HG03045 (cell line): ENCODE results near the gene YEATS2.
"Not testable (repeated sequence)": the region's sequence is repeated elsewhere in the genome, so short reads cannot be mapped to it uniquely, and the experiment has no call there.

Experiments used
- ATAC-seq: cut with Tn5 transposase; IDR thresholded peaks from one replicate; pipeline ENCODE4 v1.9.1; 2021; ENCODE audit warnings: mild to moderate bottlenecking, moderate library complexity; ENCODE audit not compliant: unreplicated experiment

Gene YEATS2

GRCh38 chr3:183775781-183776180 is 78.2 kb downstream of the YEATS2 start:
- no peak for ATAC-seq

GRCh38 chr3:183776451-183776850 is 78.9 kb downstream of the YEATS2 start:
- ATAC-seq: not testable (repeated sequence)

- no peak for ATAC-seq
These were observed 79.5 kb downstream of the YEATS2 start for GRCh38 chr3:183777016-183777618.

GRCh38 chr3:183779896-183780465 is 82.4 kb downstream of the YEATS2 start:
- no peak for ATAC-seq

- ATAC-seq: no peak
These were observed 83.6 kb downstream of the YEATS2 start for GRCh38 chr3:183781246-183781645.

GRCh38 chr3:183782576-183783276 is 85.1 kb downstream of the YEATS2 start:
- ATAC-seq: no peak

GRCh38 chr3:183784503-183784902 is 86.9 kb downstream of the YEATS2 start:
- ATAC-seq: not testable (repeated sequence)

GRCh38 chr3:183789826-183790225 is 92.2 kb downstream of the YEATS2 start:
- no peak for ATAC-seq

GRCh38 chr3:183790700-183791099 is 93.1 kb downstream of the YEATS2 start:
- no peak for ATAC-seq

- no peak for ATAC-seq
These were observed 95.4 kb downstream of the YEATS2 start for GRCh38 chr3:183792976-183793375.

GRCh38 chr3:183794452-183794851 is 96.9 kb downstream of the YEATS2 start:
- ATAC-seq: no peak

- ATAC-seq: no peak
These were observed 98.8 kb downstream of the YEATS2 start for GRCh38 chr3:183796372-183796771.

GRCh38 chr3:183797996-183798395 is 100.4 kb downstream of the YEATS2 start:
- no peak for ATAC-seq

- no peak for ATAC-seq
These were observed 101.9 kb downstream of the YEATS2 start for GRCh38 chr3:183799461-183799860.

- no peak for ATAC-seq
These were observed 102.8 kb downstream of the YEATS2 start for GRCh38 chr3:183800243-183800863.

GRCh38 chr3:183801601-183802000 is 104.0 kb downstream of the YEATS2 start:
- no peak for ATAC-seq

- ATAC-seq: no peak
These were observed 105.4 kb downstream of the YEATS2 start for GRCh38 chr3:183802989-183803388.

- ATAC-seq: no peak
These were observed 109.7 kb downstream of the YEATS2 start for GRCh38 chr3:183807209-183807728.

GRCh38 chr3:183807881-183808280 is 110.3 kb downstream of the YEATS2 start:
- no peak for ATAC-seq

- ATAC-seq: no peak
These were observed 110.8 kb downstream of the YEATS2 start for GRCh38 chr3:183808355-183808754.

GRCh38 chr3:183809270-183809669 is 111.7 kb downstream of the YEATS2 start:
- ATAC-seq: no peak
